Measurements from ENCODE around the gene NTSR1. TPM values are rescaled to one million over a fixed set of nuclear protein-coding genes. Genes with fewer than 3 reads are reported as not detected.
A peak's percentile ranks its signal among the peaks of the same experiment; 100 is the strongest.

Gene NTSR1
- total and polyA plus RNA-seq, 2 of the 13 experiments (the other 11 are each of a cell fraction or from before 2014, with no cell fraction given): 0.09 to 0.12 TPM

DNA sequence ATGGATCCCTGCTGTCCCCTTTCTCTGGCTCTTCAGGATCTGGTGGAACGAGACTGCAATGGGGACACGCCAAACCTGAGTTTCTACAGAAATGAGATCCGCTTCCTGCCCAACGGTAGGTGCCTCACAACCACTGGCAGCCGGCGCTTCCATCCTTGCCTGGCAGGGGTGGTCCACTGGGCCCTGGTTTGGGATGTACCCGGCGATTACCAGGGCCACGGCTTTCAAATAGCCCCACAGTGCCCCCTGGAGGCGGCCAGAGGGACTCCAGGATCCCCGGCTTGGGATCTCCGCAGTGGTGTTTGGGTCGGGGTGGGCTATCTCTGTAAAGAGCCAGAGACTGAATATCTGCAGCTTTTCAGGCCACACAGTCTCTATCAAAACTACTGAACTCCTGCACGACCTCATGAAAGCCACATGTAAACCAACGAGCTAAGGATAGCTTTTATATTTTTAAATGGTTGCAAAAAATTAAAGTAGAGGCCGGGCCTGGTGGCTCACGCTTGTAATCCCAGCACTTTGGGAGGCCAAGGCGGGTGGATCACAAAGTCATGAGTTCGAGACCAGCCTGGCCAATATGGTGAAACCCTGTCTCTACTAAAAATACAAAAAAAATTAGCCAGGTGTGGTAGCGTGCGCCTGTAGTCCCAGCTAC, 99.7 kb downstream of the NTSR1 start (continued):
- TF ChIP-seq, protein P1, sequence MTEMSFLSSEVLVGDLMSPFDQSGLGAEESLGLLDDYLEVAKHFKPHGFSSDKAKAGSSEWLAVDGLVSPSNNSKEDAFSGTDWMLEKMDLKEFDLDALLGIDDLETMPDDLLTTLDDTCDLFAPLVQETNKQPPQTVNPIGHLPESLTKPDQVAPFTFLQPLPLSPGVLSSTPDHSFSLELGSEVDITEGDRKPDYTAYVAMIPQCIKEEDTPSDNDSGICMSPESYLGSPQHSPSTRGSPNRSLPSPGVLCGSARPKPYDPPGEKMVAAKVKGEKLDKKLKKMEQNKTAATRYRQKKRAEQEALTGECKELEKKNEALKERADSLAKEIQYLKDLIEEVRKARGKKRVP (CRISPR knock-in tag; IDR thresholded peaks at IDR 0.05): no peak
- TF ChIP-seq IKZF1 (IDR thresholded peaks at IDR 0.05): no peak
- TF ChIP-seq EED (CRISPR knock-in tag; IDR thresholded peaks at IDR 0.05): 0 out of 2 replicates have a peak, but pooled peaks have one; percentile 4
- no peak for TF ChIP-seq ZFP36L1 (CRISPR knock-in tag; IDR thresholded peaks at IDR 0.05)
- no peak for TF ChIP-seq RFX3 (CRISPR knock-in tag; IDR thresholded peaks at IDR 0.05)
- TF ChIP-seq PAXIP1 (CRISPR knock-in tag; conservative IDR thresholded peaks at IDR 0.05): no peak
- no peak for TF ChIP-seq TIGD3 (CRISPR knock-in tag; IDR thresholded peaks at IDR 0.05; ENCODE audit: borderline replicate concordance)
- no peak for TF ChIP-seq NFKBIZ (CRISPR knock-in tag; IDR thresholded peaks at IDR 0.05)
- no peak for TF ChIP-seq ZNF609 (CRISPR knock-in tag; IDR thresholded peaks at IDR 0.05; ENCODE audit: borderline replicate concordance)
- no peak for TF ChIP-seq ZZZ3 (CRISPR knock-in tag; IDR thresholded peaks at IDR 0.05; ENCODE audit: borderline replicate concordance)
- peak; percentile 59 to 66; a peak in 2 of 4 replicates for TF ChIP-seq HMGXB4 (CRISPR knock-in tag; IDR thresholded peaks at IDR 0.05; ENCODE audit: borderline replicate concordance in 1 of 2, low read depth in 1 of 2)
- no peak for TF ChIP-seq ZNF430 (CRISPR knock-in tag; IDR thresholded peaks at IDR 0.05)
- no peak for TF ChIP-seq ZNF253 (CRISPR knock-in tag; IDR thresholded peaks at IDR 0.05; ENCODE audit: borderline replicate concordance)
- no peak for TF ChIP-seq RNF2 (conservative IDR thresholded peaks at IDR 0.05; ENCODE audit: low read depth)
